ENCODE data around the gene ARGLU1. TPM values are rescaled to one million over a fixed set of nuclear protein-coding genes. Genes with fewer than 3 reads are reported as not detected.

Gene ARGLU1
- total RNA-seq, 2 experiments from 2014 or later = 112 to 113 TPM

DNA sequence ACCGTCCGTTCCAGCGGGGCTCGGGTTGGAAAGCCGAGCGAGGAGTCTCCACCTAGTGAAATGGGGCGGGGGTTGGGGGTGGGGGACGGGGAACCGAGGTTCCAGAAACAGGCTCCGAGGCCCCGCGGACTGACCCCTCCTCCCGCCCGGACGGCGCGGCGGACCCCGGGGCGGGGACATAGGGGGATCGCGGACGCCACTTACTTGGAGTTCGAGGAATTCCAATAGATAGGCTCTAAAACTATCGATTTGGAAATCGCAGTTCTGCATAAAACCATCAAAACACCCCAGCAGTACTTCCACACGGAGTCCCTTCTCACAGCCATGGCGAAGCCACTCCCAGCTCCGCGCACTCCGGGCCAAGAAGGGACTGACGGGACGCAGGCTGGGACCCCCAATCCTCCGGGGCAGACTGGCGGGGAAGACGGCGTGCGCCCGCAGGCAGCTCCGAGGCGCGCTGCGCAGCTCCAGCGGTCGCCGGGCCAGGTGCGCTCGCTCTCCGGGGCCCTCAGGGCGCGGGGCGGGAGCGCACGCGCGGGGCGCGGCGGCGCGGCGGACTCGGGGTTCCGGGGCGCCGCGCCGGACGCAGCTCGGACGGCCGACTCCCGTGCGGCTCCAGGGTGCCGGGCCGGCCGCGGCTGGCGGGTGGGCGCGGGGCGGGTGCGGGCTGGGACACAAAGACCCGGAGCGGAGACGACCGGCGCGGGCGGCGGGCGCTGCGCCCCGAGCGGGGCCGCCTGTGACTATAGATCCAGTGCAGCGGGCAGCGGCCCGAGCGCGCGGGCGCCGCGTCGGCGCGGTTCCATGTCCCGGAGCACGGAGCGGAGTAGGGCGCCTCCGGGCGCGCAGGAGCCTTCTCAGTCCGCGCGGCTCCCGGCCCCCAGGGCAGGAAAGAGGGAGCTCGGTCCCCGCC, 33.0 kb downstream of the ARGLU1 start:
- H3K9me3 Mint-ChIP-seq = no peaks in the 10 kb centered on the region
- ChIA-PET POLR2A (interaction anchor here (1.9 to 6.0 kb wide), 2 partner anchors 27 to 32 kb away, joined by 4 to 48 read pairs; partner anchors contain the start of gene ARGLU1), CTCF (interaction anchor here (0.6 to 3.3 kb wide), 5 partner anchors 11 to 386 kb away, joined by 3 to 22 read pairs (median 6); partner anchors contain the start of gene ARGLU1)
- no peak for DNase-seq
- no peak overlapping the region for H3K27ac Mint-ChIP-seq
- peaks cover 34% of the 10 kb centered on the region for H3K27me3 Mint-ChIP-seq
- H3K36me3 Mint-ChIP-seq (ENCODE audit: low read depth) = peaks cover 3% of the 10 kb centered on the region
- peaks cover 19% of the 10 kb centered on the region for H3K4me1 Mint-ChIP-seq
- peak overlapping the region; percentile 79 for H3K4me3 Mint-ChIP-seq

DNA sequence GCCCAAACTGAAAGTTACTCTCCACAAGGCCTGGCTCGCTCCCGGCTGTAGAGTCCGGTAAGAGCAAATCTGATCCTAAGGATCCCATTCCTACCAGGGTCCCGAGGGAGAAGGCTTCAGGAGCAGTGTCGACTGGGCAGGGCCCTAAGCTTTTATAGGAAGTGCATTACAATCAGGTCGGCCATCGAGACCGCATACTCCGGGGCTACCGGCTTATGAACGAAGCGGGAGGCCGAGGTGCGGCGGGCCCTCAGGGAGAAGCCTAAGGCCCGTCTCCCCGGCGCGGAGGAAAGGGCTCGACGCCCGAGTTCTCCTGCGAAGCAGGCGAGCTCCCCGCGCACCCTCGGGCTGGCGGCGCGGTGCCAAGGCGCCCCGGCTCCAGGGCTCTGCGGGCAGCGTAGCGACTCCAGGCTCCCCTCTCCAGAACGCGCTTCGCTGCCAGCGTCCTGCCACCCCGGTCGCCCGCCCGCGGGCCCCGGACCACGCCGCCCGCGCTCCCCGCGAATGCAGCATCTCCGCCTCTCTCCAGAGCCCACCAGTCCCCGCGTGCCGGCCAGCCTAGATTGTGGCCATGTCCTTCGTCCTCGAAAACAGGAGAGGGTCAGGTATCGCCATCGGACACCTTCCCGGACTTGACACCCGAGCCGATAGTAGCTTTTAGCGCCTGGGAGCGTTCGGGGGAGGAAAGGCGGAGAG, 33.8 kb downstream of the ARGLU1 start:
- DNase-seq = peak; percentile 20
- Mint-ChIP-seq H3K9me3 (no peaks in the 10 kb centered on the region), H3K27ac (no peak overlapping the region), H3K4me3 (peak overlapping the region; percentile 32), H3K4me1 (peaks cover 19% of the 10 kb centered on the region), H3K27me3 (peaks cover 42% of the 10 kb centered on the region), H3K36me3 (ENCODE audit: low read depth) (peaks cover 3% of the 10 kb centered on the region)
- POLR2A ChIA-PET = interaction anchor here (1.9 to 6.0 kb wide), 2 partner anchors 26 to 32 kb away, joined by 4 to 48 read pairs; partner anchors contain the start of gene ARGLU1
- CTCF ChIA-PET = interaction anchor here (1.3 to 2.5 kb wide), 2 partner anchors 25 to 32 kb away, joined by 3 to 6 read pairs; no protein-coding TSS in a partner anchor

GRCh38 chr13:106533101-106533942, 34.6 kb downstream of the ARGLU1 start:
- ChIA-PET POLR2A (interaction anchor here (6.0 kb wide), 1 partner anchor 33 kb away, joined by 48 read pairs; the partner anchor contains the start of gene ARGLU1), CTCF (interaction anchor here (1.3 kb wide), 1 partner anchor 33 kb away, joined by 3 read pairs; no protein-coding TSS in a partner anchor)
- Mint-ChIP-seq H3K27me3 (peaks cover 47% of the 10 kb centered on the region), H3K4me1 (peaks cover 19% of the 10 kb centered on the region), H3K36me3 (ENCODE audit: low read depth) (peaks cover 3% of the 10 kb centered on the region), H3K4me3 (peak overlapping the region; percentile 32), H3K27ac (no peak overlapping the region), H3K9me3 (no peaks in the 10 kb centered on the region)
- DNase-seq = no peak

GRCh38 chr13:106532111-106532929, 35.6 kb downstream of the ARGLU1 start:
- CTCF ChIA-PET = interaction anchor here (1.0 kb wide), 1 partner anchor 24 kb away, joined by 3 read pairs; no protein-coding TSS in a partner anchor

DNA sequence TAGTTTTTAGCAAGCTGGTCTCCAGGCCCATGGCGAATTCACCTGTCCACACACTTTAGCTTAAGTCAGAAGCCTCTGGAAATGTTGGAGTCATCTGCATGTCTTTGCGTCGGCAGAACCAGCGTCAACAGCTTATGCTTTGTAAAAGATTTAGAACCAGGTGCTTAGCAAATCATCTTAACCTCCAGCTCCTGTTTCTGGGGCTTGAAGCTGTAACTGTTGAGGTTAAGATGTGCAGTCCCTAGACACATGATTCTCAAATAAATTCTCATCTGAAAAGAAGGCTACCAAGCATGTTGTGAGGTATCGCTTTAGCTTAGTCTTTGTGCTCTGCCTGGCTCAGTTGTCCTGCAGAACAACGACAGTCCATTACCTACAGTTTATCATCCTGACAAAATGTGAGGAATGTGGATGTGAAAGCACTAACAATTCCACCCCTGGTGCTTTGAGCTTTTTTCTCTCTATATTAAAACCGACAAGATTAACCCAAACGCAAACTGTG, 36.9 kb downstream of the ARGLU1 start:
- no peaks in the 10 kb centered on the region for H3K9me3 Mint-ChIP-seq
- H3K27ac Mint-ChIP-seq = no peak overlapping the region
- peaks cover 16% of the 10 kb centered on the region for H3K4me1 Mint-ChIP-seq
- no peak for DNase-seq
- ChIA-PET POLR2A (no interaction called here), CTCF (no interaction called here)
- peaks cover 3% of the 10 kb centered on the region for H3K36me3 Mint-ChIP-seq (ENCODE audit: low read depth)
- no peak overlapping the region for H3K4me3 Mint-ChIP-seq
- H3K27me3 Mint-ChIP-seq = peaks cover 64% of the 10 kb centered on the region

More at GRCh38 chr13:106532111-106532929, 35.6 kb downstream of the ARGLU1 start:
- no peak overlapping the region for H3K27ac Mint-ChIP-seq
- H3K9me3 Mint-ChIP-seq = no peaks in the 10 kb centered on the region
- DNase-seq = no peak
- H3K27me3 Mint-ChIP-seq = peaks cover 55% of the 10 kb centered on the region
- H3K4me3 Mint-ChIP-seq = no peak overlapping the region
- peaks cover 3% of the 10 kb centered on the region for H3K36me3 Mint-ChIP-seq (ENCODE audit: low read depth)
- POLR2A ChIA-PET = interaction anchor here (6.0 kb wide), 1 partner anchor 34 kb away, joined by 48 read pairs; the partner anchor contains the start of gene ARGLU1
- H3K4me1 Mint-ChIP-seq = peaks cover 19% of the 10 kb centered on the region

- Mint-ChIP-seq H3K27ac (no peak overlapping the region), H3K27me3 (peaks cover 64% of the 10 kb centered on the region), H3K4me3 (no peak overlapping the region), H3K36me3 (ENCODE audit: low read depth) (peaks cover 3% of the 10 kb centered on the region), H3K4me1 (peaks cover 16% of the 10 kb centered on the region), H3K9me3 (no peaks in the 10 kb centered on the region)
- DNase-seq = no peak
- ChIA-PET CTCF (no interaction called here), POLR2A (no interaction called here)
These were observed 37.6 kb downstream of the ARGLU1 start for GRCh38 chr13:106530171-106530851.

DNA sequence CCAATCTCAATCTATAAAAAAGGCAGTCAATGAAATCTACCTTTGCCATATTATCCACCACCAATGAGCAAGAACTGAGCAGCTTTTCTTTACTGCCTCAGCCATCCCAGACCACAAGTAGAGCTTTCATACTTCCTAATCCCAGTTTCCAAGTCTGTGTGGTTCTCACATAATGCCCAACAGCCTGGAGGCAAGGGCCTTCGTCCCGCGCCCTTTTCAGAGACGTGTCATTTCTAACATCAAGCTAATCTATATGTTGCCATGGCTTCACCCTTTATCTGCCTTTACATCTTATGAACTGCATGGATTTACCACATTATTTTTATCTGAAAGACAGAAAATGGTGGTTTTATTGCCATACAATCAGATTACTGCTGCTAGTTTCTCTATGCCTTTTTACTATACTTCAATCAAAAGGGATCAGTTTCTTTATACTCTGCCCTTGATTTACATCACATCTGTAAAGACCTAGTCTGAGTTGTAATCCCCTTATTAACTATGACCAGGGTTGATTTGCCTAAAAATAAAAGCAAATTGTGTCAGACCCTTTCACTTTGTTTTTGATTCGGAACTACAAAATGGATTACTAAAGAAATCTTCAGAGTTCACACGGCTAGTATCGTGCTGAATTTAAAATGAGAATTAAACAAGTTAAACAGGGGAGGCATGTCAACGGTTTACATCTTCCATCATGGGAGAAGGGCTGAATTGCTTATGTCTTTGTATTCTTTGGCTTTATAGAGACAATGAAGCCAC, 38.3 kb downstream of the ARGLU1 start:
- CTCF ChIA-PET = no interaction called here
- DNase-seq = no peak
- Mint-ChIP-seq H3K36me3 (ENCODE audit: low read depth) (peaks cover 3% of the 10 kb centered on the region), H3K9me3 (no peaks in the 10 kb centered on the region), H3K27ac (no peak overlapping the region), H3K27me3 (peaks cover 62% of the 10 kb centered on the region), H3K4me3 (no peak overlapping the region), H3K4me1 (peaks cover 14% of the 10 kb centered on the region)
- POLR2A ChIA-PET = no interaction called here

GRCh38 chr13:106528718-106529414, 39.1 kb downstream of the ARGLU1 start:
- ChIA-PET POLR2A (no interaction called here), CTCF (no interaction called here)
- no peak for DNase-seq
- Mint-ChIP-seq H3K27ac (no peak overlapping the region), H3K4me3 (no peak overlapping the region), H3K27me3 (peaks cover 58% of the 10 kb centered on the region), H3K36me3 (ENCODE audit: low read depth) (peaks cover 3% of the 10 kb centered on the region), H3K4me1 (peaks cover 11% of the 10 kb centered on the region), H3K9me3 (no peaks in the 10 kb centered on the region)

GRCh38 chr13:106527826-106528225, 40.1 kb downstream of the ARGLU1 start:
- Mint-ChIP-seq H3K27me3 (peaks cover 50% of the 10 kb centered on the region), H3K27ac (no peak overlapping the region), H3K36me3 (ENCODE audit: low read depth) (no peaks in the 10 kb centered on the region), H3K9me3 (no peaks in the 10 kb centered on the region), H3K4me3 (no peak overlapping the region), H3K4me1 (peaks cover 3% of the 10 kb centered on the region)
- DNase-seq = no peak
- ChIA-PET CTCF (interaction anchor here (1.6 kb wide), 1 partner anchor 8 kb away, joined by 4 read pairs; no protein-coding TSS in a partner anchor), POLR2A (no interaction called here)

DNA sequence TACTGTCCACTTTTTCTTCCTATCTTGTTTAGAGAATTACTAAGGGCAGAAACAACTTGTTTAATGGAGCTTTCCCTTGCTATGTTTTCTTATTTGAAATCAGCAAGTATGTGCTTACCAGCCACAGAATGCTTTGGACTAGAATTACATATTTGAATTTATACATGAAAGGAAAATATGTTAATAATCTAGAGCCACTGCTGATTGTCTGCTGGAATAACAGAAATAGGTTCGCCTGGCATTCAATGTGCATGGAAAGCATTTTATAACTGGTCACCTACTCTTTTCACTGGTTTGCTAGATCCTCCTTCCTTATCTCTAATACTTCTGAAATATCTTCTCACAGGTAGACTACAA, 40.5 kb downstream of the ARGLU1 start:
- no peaks in the 10 kb centered on the region for H3K36me3 Mint-ChIP-seq (ENCODE audit: low read depth)

More for the DNA sequence above, 40.5 kb downstream of the ARGLU1 start:
- no peak overlapping the region for H3K4me3 Mint-ChIP-seq
- H3K27me3 Mint-ChIP-seq = peaks cover 46% of the 10 kb centered on the region
- ChIA-PET POLR2A (no interaction called here), CTCF (interaction anchor here (1.6 kb wide), 1 partner anchor 9 kb away, joined by 4 read pairs; no protein-coding TSS in a partner anchor)
- DNase-seq = no peak
- H3K4me1 Mint-ChIP-seq = peaks cover 2% of the 10 kb centered on the region
- H3K27ac Mint-ChIP-seq = no peak overlapping the region
- H3K9me3 Mint-ChIP-seq = no peaks in the 10 kb centered on the region

All from activated CD4-positive, alpha-beta memory T cell treated with anti-CD3 and anti-CD28 coated beads, Interleukin-2, amount 10 ng/mL, durations not matched to agents 7 days and 5 days (primary cell).